ENCODE measurements around the gene CD74.

CD74 gene

DNA sequence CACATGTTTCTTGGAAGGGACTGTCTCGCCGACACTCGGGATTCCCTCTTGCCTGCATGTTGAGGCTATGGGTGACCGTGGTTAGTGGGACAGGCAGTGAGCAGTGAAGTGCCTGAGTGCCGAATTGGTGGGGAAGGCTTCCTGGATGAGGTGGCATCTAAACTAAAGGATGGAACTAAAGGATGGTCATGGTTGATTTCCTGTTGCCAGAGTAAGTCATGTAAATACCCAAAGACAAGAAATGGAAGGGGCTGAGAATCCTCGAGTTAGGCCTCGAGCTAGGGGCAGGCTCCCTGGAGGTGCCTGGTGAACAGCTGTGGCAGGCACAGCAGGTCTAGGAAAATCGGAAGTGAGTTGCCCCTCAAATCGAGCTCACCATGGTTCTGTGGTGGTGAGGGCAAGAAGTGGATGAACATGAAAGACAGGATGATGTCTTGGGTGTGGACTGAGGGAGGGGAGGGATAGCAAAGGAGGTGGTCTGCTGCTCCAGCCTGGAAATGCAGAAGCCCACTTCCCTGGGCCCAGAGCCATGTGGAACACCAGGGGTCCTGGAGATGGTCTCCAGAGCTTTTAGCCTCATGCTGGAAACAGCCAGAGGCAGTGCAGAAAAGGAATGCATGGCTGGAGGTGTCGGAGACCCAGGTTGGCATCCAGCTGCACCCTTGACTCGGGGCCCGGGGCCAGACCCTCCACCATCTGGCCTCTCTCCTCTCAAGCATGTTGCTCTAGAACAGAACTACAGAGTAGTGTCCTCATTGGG lies 12.2 kb downstream of the CD74 start:
- H3K27ac Mint-ChIP-seq = peak overlapping the region; percentile 97
- no peak overlapping the region for H3K4me3 Mint-ChIP-seq
- H3K4me1 Mint-ChIP-seq = peaks cover 9% of the 10 kb centered on the region
- TF ChIP-seq, protein P1, sequence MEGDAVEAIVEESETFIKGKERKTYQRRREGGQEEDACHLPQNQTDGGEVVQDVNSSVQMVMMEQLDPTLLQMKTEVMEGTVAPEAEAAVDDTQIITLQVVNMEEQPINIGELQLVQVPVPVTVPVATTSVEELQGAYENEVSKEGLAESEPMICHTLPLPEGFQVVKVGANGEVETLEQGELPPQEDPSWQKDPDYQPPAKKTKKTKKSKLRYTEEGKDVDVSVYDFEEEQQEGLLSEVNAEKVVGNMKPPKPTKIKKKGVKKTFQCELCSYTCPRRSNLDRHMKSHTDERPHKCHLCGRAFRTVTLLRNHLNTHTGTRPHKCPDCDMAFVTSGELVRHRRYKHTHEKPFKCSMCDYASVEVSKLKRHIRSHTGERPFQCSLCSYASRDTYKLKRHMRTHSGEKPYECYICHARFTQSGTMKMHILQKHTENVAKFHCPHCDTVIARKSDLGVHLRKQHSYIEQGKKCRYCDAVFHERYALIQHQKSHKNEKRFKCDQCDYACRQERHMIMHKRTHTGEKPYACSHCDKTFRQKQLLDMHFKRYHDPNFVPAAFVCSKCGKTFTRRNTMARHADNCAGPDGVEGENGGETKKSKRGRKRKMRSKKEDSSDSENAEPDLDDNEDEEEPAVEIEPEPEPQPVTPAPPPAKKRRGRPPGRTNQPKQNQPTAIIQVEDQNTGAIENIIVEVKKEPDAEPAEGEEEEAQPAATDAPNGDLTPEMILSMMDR (IDR thresholded peaks at IDR 0.05) = no peak
- no peaks in the 10 kb centered on the region for H3K9me3 Mint-ChIP-seq
- DNase-seq = no peak
- H3K36me3 Mint-ChIP-seq (ENCODE audit: low read depth) = peaks cover 45% of the 10 kb centered on the region
- H3K27me3 Mint-ChIP-seq (ENCODE audit: low read depth, poor library complexity) = peaks cover 3% of the 10 kb centered on the region

DNA sequence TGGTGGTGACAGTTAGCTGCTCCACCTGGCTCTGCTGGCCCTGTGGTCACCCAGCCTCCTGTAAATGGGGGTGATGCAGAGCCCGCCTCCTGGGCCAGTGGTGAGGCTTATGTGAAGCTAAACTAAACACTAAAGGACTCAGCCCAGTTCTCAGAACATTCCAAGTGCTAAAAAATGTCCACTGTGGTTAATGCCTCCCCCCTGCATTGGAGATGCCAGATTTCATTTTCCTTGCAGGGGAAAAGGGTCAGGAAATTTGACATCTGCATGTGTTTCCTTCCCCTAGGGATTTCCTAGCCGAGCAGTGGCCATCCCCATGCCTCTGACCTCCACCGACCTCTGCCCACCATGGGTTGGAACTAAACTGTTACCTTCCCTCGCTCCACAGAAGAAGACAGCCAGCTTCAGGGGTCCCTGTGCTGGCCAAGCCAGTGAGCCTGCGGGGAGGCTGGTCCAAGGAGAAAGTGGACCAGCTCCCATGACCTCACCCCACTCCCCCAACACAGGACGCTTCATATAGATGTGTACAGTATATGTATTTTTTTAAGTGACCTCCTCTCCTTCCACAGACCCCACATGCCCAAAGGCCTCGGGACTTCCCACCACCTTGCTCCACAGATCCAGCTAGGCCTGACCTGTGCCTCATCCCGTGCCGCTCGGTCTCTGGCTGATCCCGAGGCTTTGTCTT lies 13.0 kb downstream of the CD74 start:
- TF ChIP-seq, protein P1 (IDR thresholded peaks at IDR 0.05) = no peak
- Mint-ChIP-seq H3K4me3 (no peak overlapping the region), H3K27me3 (ENCODE audit: low read depth, poor library complexity) (peaks cover 3% of the 10 kb centered on the region), H3K9me3 (no peaks in the 10 kb centered on the region), H3K36me3 (ENCODE audit: low read depth) (peaks cover 50% of the 10 kb centered on the region), H3K27ac (peak overlapping the region; percentile 85), H3K4me1 (peaks cover 9% of the 10 kb centered on the region)
- DNase-seq = no peak

DNA sequence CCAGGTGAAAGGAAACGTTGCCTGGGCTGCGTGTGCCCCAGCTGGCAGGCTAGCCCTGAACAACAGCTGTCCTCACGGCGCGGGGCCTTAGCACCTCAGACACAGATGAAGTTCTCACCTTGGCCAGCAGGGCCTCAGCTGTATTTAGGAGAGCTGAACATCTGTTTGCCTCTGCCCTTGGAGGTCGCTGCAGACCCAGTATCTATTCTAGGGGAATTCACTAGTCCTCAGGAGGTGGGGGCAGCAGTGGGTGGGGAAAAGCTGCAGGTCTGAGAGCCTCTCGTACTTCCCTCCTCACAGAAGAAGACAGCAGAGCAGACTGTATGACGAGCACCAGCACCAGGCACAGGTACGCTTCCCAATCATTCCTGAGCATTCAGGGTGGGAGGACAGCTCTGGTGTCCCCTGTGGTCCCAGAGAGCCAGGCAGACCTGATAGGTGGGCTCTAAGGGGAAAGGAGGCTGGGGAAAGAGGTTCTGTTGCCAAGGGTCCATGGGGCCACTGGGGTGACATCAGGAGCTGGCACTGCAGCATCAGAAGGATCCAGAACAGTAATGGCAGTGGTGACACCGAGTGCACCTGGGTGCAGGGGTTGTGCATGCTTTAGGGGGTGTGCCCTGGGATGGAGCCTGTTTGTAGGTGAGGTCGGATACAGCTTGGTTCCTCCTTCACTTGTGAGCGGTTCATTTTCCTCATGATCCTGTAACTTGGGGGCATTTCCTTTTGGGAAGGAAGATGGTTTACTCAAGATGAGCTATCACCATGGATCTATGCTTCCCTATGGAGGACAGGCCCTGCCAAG lies 13.8 kb downstream of the CD74 start:
- H3K9me3 Mint-ChIP-seq = no peaks in the 10 kb centered on the region
- DNase-seq = no peak
- H3K27ac Mint-ChIP-seq = peak overlapping the region; percentile 29
- H3K36me3 Mint-ChIP-seq (ENCODE audit: low read depth) = peaks cover 50% of the 10 kb centered on the region
- TF ChIP-seq, protein P1 (IDR thresholded peaks at IDR 0.05) = peak; percentile 24
- H3K4me3 Mint-ChIP-seq = no peak overlapping the region
- H3K4me1 Mint-ChIP-seq = peaks cover 9% of the 10 kb centered on the region
- H3K27me3 Mint-ChIP-seq (ENCODE audit: low read depth, poor library complexity) = peaks cover 3% of the 10 kb centered on the region

DNA sequence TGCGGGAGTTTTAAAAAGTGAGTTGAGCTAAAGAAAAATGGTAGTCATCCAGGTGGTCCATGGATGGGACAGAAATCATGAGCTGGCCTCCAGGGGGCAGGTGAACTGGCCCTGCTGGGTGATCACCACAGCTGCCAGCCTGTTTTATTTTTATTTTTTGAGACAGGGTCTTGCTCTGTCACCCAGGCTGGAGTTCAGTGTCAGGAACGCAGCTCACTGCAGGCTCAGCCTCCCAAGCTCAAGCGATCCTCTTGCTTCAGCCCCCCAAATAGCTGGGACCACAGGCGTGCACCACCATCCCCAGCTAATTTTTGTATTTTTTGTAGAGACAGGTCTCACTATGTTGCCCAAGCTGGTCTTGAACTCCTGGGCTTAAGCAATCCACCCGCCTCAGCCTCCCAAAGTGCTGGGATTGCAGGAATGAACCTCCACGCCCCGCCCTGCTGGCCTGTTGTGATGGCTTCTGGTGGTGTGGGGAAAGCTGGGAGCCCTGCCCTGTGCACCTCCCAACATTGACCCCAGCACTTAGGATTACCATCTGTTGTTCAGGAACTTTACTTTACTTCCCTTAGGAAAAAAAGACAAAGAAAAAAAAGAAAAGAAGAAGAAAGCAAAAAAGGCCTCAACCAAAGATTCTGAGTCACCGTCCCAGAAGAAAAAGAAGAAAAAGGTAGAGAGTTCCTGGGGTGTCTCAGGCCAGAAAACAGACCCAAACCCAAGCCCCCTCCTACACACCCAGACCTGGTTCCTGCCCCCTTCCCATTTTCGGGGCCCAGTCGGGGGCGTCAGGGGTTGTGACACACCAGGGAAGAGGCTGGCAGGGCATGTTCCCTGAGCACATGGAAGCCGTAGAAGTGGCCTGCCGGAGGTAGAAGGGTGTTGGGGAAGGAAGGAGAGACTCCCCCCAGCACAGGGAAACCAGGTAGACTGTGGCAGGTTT lies 14.7 kb downstream of the CD74 start:
- Mint-ChIP-seq H3K36me3 (ENCODE audit: low read depth) (peaks cover 54% of the 10 kb centered on the region), H3K27ac (peak overlapping the region; percentile 90), H3K4me3 (no peak overlapping the region), H3K9me3 (no peaks in the 10 kb centered on the region), H3K27me3 (ENCODE audit: low read depth, poor library complexity) (peaks cover 3% of the 10 kb centered on the region), H3K4me1 (peaks cover 9% of the 10 kb centered on the region)
- DNase-seq = no peak
- TF ChIP-seq, protein P1 (IDR thresholded peaks at IDR 0.05) = no peak

DNA sequence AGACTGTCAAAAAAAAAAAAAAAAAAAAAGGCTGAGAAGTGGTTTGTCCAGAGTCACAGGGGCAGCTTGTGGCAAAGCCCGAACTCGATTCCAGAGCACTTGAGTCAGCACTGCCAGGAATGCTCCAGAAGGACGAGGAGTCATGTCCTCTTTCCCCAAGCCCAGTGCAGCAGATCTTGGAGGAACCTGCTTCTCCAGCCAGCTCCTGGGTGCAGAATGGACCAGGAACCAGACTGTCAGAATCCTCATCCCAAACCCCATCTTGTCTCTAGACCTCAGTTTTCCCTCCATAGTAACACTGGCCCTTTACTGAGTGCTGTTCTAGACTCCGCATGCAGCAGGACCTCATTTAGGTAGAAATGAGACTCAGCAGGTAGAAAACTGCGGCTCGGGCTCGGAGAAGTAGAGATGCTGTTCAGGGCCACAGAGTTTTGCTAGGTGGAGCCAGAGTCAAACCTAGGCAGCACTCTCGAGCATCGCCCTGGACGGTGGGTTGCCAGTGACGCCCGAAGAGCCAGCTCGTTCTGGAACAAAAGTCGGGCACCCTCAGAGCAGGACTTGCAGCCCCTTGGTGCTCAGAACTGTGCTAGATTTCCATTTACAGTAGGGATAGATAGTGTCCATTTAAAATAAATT lies 15.4 kb downstream of the CD74 start:
- Mint-ChIP-seq H3K27me3 (ENCODE audit: low read depth, poor library complexity) (peaks cover 3% of the 10 kb centered on the region), H3K36me3 (ENCODE audit: low read depth) (peaks cover 48% of the 10 kb centered on the region), H3K9me3 (no peaks in the 10 kb centered on the region), H3K4me1 (peaks cover 9% of the 10 kb centered on the region), H3K27ac (no peak overlapping the region), H3K4me3 (no peak overlapping the region)
- DNase-seq = no peak
- TF ChIP-seq, protein P1 (IDR thresholded peaks at IDR 0.05) = no peak

Measured in nephron progenitor cell (in vitro differentiated cells).